Activated CD8-positive, alpha-beta memory T cell treated with anti-CD3 and anti-CD28 coated beads, Interleukin-2, amount 50 U/mL, for 1 hour (primary cell): ENCODE results near the gene PRKCA.
"Not testable (repeated sequence)": the region's sequence is repeated elsewhere in the genome, so short reads cannot be mapped to it uniquely, and the experiment has no call there.

Experiments
- DNase-seq: peaks from one replicate; pipeline ENCODE4 v3.0.0-alpha.2; 2020; ENCODE audit errors: extremely low read depth

Gene PRKCA

GRCh38 chr17:66466106-66466820, 163.8 kb downstream of the PRKCA start:
- no peak for DNase-seq

GRCh38 chr17:66466840-66467367, 164.5 kb downstream of the PRKCA start:
- no peak for DNase-seq

GRCh38 chr17:66467766-66468165, 165.4 kb downstream of the PRKCA start:
- no peak for DNase-seq

GRCh38 chr17:66468241-66469087, 166.1 kb downstream of the PRKCA start:
- no peak for DNase-seq

- DNase-seq, result no peak
Observed at GRCh38 chr17:66469088-66469442, 166.7 kb downstream of the PRKCA start.

- no peak for DNase-seq
Observed at GRCh38 chr17:66469461-66469860, 167.0 kb downstream of the PRKCA start.

- DNase-seq, result no peak
Observed at GRCh38 chr17:66469890-66470289, 167.5 kb downstream of the PRKCA start.

GRCh38 chr17:66472123-66472522, 169.7 kb downstream of the PRKCA start:
- no peak for DNase-seq

GRCh38 chr17:66474258-66474657, 171.8 kb downstream of the PRKCA start:
- no peak for DNase-seq

- no peak for DNase-seq
Observed at GRCh38 chr17:66474806-66475497, 172.5 kb downstream of the PRKCA start.

GRCh38 chr17:66476014-66476413, 173.6 kb downstream of the PRKCA start:
- DNase-seq, result no peak

GRCh38 chr17:66477615-66478283, 175.3 kb downstream of the PRKCA start:
- DNase-seq, result no peak

GRCh38 chr17:66479230-66479889, 176.9 kb downstream of the PRKCA start:
- not testable (repeated sequence) for DNase-seq

- DNase-seq, result no peak
Observed at GRCh38 chr17:66480243-66480642, 177.8 kb downstream of the PRKCA start.

- DNase-seq, result no peak
Observed at GRCh38 chr17:66480802-66481201, 178.4 kb downstream of the PRKCA start.

GRCh38 chr17:66481271-66481670, 178.9 kb downstream of the PRKCA start:
- no peak for DNase-seq

GRCh38 chr17:66483906-66484305, 181.5 kb downstream of the PRKCA start:
- DNase-seq, result no peak

- DNase-seq, result no peak
Observed at GRCh38 chr17:66485309-66485947, 183.0 kb downstream of the PRKCA start.

- no peak for DNase-seq
Observed at GRCh38 chr17:66487121-66487520, 184.7 kb downstream of the PRKCA start.

GRCh38 chr17:66487981-66488468, 185.6 kb downstream of the PRKCA start:
- DNase-seq, result no peak

GRCh38 chr17:66488864-66489263, 186.5 kb downstream of the PRKCA start:
- DNase-seq, result no peak
